GM23248 (cell line): Measurements from ENCODE around the gene DPT.

Source experiments
- EZH2 ChIP-seq: fragments of 200-600 bp; sonication (generic); IDR thresholded peaks from 2 replicates; pipeline ENCODE4 v1.6.1; 2018; ENCODE audit warnings: antibody characterized with exemption, mild to moderate bottlenecking; ENCODE audit not compliant: insufficient read depth, poor library complexity, severe bottlenecking
- EZH2phosphoT487 ChIP-seq: fragments of 200-600 bp; sonication (generic); IDR thresholded peaks from 2 replicates; pipeline ENCODE4 v1.6.1; 2018; ENCODE audit warnings: antibody characterized with exemption, moderate library complexity, mild to moderate bottlenecking, low read depth; ENCODE audit not compliant: insufficient read depth

DNA sequence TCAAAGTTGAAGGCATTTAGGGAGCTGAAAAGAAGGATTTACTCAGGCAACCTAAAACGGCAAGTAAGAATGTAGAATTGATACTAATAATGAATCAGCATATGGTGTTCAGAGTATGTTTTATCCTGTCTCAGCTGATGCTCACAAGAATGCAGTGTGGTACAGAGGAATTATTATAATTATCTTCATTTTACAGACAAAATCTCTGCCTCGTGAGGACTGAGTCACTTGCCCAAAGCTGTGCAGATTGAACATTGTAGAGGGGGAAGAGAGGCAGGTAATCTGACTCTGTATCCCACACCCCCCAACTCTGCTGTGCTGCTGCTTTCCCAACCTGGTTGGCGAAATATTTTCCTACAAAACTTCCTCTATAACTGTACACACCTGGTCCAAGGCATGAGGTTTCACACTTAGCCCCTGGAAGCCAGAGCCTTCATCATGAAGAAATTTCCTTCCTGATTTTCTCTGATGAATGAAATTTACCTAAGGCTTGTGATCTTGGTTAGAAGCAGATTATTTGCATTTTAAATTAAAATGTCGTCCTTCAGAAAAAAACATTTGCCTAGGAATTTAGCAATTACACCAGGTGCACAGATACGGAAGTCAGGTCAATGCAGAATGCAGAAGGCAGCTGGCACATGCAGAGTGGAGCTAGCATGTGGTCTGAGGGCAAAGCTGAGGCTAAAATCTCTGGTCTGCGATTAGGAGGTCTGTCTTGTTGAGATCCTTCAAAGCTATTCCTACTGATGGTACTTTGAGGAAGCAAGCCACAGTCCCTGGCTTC is 52.8 kb downstream of the DPT start:
- TF ChIP-seq EZH2phosphoT487 (no peak), EZH2 (no peak)
